CD4-positive, alpha-beta T cell treated with Interleukin-1 beta for 1 hour (primary cell): Measurements from ENCODE around the gene C18orf32.
"Not testable (repeated sequence)": the region's sequence is repeated elsewhere in the genome, so short reads cannot be mapped to it uniquely, and the experiment has no call there.

ENCODE experiments used
- DNase-seq, 2 donors: peaks; one replicate each; pipeline ENCODE4 v3.0.0-alpha.2; 2020 to 2022

Gene C18orf32

GRCh38 chr18:49486953-49487710 is at the start of gene C18orf32:
Gene C18orf32, minus strand, starts transcription at chr18:49487234. Its CDS starts 3,486 bp downstream, at chr18:49483748.
- peak; percentile 93 to 94 for DNase-seq

GRCh38 chr18:49534846-49535601 is 48.0 kb upstream of the C18orf32 start:
- DNase-seq: no peak

GRCh38 chr18:49531678-49532153 is 44.7 kb upstream of the C18orf32 start:
- DNase-seq: no peak

GRCh38 chr18:49529596-49529995 is 42.6 kb upstream of the C18orf32 start:
- DNase-seq: no peak

- DNase-seq: no peak
These were observed 40.7 kb upstream of the C18orf32 start for GRCh38 chr18:49527631-49528327.

- DNase-seq: no peak
These were observed 38.9 kb upstream of the C18orf32 start for GRCh38 chr18:49525981-49526380.

GRCh38 chr18:49524951-49525350 is 37.9 kb upstream of the C18orf32 start:
- no peak for DNase-seq

- no peak for DNase-seq
These were observed 37.3 kb upstream of the C18orf32 start for GRCh38 chr18:49524349-49524748.

GRCh38 chr18:49523580-49524093 is 36.6 kb upstream of the C18orf32 start:
- DNase-seq: not testable (repeated sequence)

- DNase-seq: no peak
These were observed 34.3 kb upstream of the C18orf32 start for GRCh38 chr18:49521216-49521835.

- DNase-seq: no peak
These were observed 33.7 kb upstream of the C18orf32 start for GRCh38 chr18:49520661-49521145.

- DNase-seq: no peak
These were observed 32.3 kb upstream of the C18orf32 start for GRCh38 chr18:49519101-49519971.

GRCh38 chr18:49517483-49517882 is 30.4 kb upstream of the C18orf32 start:
- no peak for DNase-seq

- DNase-seq: no peak
These were observed 28.5 kb upstream of the C18orf32 start for GRCh38 chr18:49515516-49515915.

- DNase-seq: not testable (repeated sequence)
These were observed 28.0 kb upstream of the C18orf32 start for GRCh38 chr18:49515003-49515402.

- DNase-seq: no peak
These were observed 27.5 kb upstream of the C18orf32 start for GRCh38 chr18:49514577-49514976.

- DNase-seq: not testable (repeated sequence)
These were observed 25.8 kb upstream of the C18orf32 start for GRCh38 chr18:49512876-49513275.

- peak; percentile 53 to 59 for DNase-seq
These were observed 23.5 kb upstream of the C18orf32 start for GRCh38 chr18:49510393-49511115.

GRCh38 chr18:49506438-49506837 is 19.4 kb upstream of the C18orf32 start:
- not testable (repeated sequence) for DNase-seq

GRCh38 chr18:49503931-49504330 is 16.9 kb upstream of the C18orf32 start:
- DNase-seq: no peak
